Urinary bladder (tissue), 4 donors: Measurements from ENCODE around the gene METTL2A. TPM values are rescaled to one million over a fixed set of nuclear protein-coding genes. Genes with fewer than 3 reads are reported as not detected.
"Not testable (repeated sequence)": the region's sequence is repeated elsewhere in the genome, so short reads cannot be mapped to it uniquely, and the experiment has no call there.

Source experiments
- DNase-seq: peaks from one replicate; pipeline ENCODE4 v3.0.0-alpha.2; 2015; ENCODE audit errors: extremely low spot score
- H3K27ac ChIP-seq: one replicate; pipeline ENCODE4 v1.5.1; 2013; ENCODE audit warnings: low read depth, mild to moderate bottlenecking, moderate library complexity
- H3K36me3 ChIP-seq: one replicate; pipeline ENCODE4 v1.6.1; 2013; ENCODE audit warnings: mild to moderate bottlenecking, moderate library complexity; ENCODE audit not compliant: insufficient read depth
- H3K4me1 ChIP-seq: one replicate; pipeline ENCODE4 v1.6.1; 2013; ENCODE audit warnings: mild to moderate bottlenecking, moderate library complexity; ENCODE audit not compliant: insufficient read depth
- H3K4me3 ChIP-seq: one replicate; pipeline ENCODE4 v1.5.1; 2013; ENCODE audit warnings: low read depth, low read length
- WGBS: extraction: QIAGEN DNeasy Blood & Tissue Kit; methylation state at CpG from one replicate; pipeline ENCODE4 v1.1.7; 2013; 5-methylcytosine and 5-hydroxymethylcytosine counted together
- polyA plus RNA-seq: library from polyadenylated mRNA; stranded (reverse); fragments of 200-250 nt; gene quantifications from one replicate; pipeline ENCODE4 v1.2.3, GENCODE V29; 2013
- small RNA-seq: library from RNA; depleted of rRNA; stranded (forward); fragments of <200 nt; gene quantifications from one replicate; pipeline ENCODE3, GENCODE V24; 2014
- total RNA-seq: library from RNA; depleted of rRNA; stranded (reverse); fragments of >200 nt; gene quantifications from one replicate; pipeline ENCODE4 v1.2.3, GENCODE V29; 2014
- donor health status: healthy with polysubstance abuse.
- donor health status: healthy.

METTL2A gene
- total and polyA plus RNA-seq, 2 donors, result 10.3 to 24.3 TPM

- H3K4me1 ChIP-seq, H3K36me3 ChIP-seq, DNase-seq: not testable (repeated sequence)
- Histone ChIP-seq H3K27ac (peak overlapping the region; percentile 96), H3K4me3 (peak overlapping the region; percentile 71)
- under 1% methylated on average over 81 of the region's 84 CpGs for WGBS
These were observed 55.4 kb downstream of the METTL2A start for GRCh38 chr17:62478880-62479638.

GRCh38 chr17:62479639-62480258 is 56.1 kb downstream of the METTL2A start:
- not testable (repeated sequence) for H3K36me3 ChIP-seq
- WGBS, result 2% methylated on average over 17 of the region's 22 CpGs

GRCh38 chr17:62482553-62482952 is 58.9 kb downstream of the METTL2A start:
- 82% methylated on average over 3 of the region's 3 CpGs for WGBS
- not testable (repeated sequence) for H3K27ac ChIP-seq, H3K36me3 ChIP-seq, H3K4me3 ChIP-seq, DNase-seq, H3K4me1 ChIP-seq

More at GRCh38 chr17:62479639-62480258, 56.1 kb downstream of the METTL2A start:
- peak overlapping the region; percentile 71 for H3K4me3 ChIP-seq
- not testable (repeated sequence) for H3K4me1 ChIP-seq, DNase-seq
- peak overlapping the region; percentile 96 for H3K27ac ChIP-seq

GRCh38 chr17:62490990-62491389 is 67.3 kb downstream of the METTL2A start:
- not testable (repeated sequence) for H3K4me3 ChIP-seq, DNase-seq, H3K36me3 ChIP-seq, H3K4me1 ChIP-seq, H3K27ac ChIP-seq
- 92% methylated on average over 1 of the region's 1 CpG for WGBS

GRCh38 chr17:62493049-62493655 is 69.5 kb downstream of the METTL2A start:
- H3K36me3 ChIP-seq, H3K27ac ChIP-seq, H3K4me1 ChIP-seq, H3K4me3 ChIP-seq, DNase-seq: not testable (repeated sequence)
- WGBS, result 87% methylated on average over 5 of the region's 5 CpGs

GRCh38 chr17:62494073-62494472 is 70.4 kb downstream of the METTL2A start:
- not testable (repeated sequence) for H3K4me1 ChIP-seq, H3K36me3 ChIP-seq, H3K27ac ChIP-seq, H3K4me3 ChIP-seq, DNase-seq
- 95% methylated on average over 7 of the region's 7 CpGs for WGBS

GRCh38 chr17:62496344-62496743 is 72.6 kb downstream of the METTL2A start:
- not testable (repeated sequence) for DNase-seq, H3K4me3 ChIP-seq, H3K36me3 ChIP-seq, H3K27ac ChIP-seq, H3K4me1 ChIP-seq
- 98% methylated on average over 4 of the region's 4 CpGs for WGBS

- WGBS, result 91% methylated on average over 8 of the region's 8 CpGs
- H3K27ac ChIP-seq, H3K4me3 ChIP-seq, H3K36me3 ChIP-seq, DNase-seq, H3K4me1 ChIP-seq: not testable (repeated sequence)
These were observed 75.1 kb downstream of the METTL2A start for GRCh38 chr17:62498796-62499195.

Small RNAs within 50 kb of the gene (small RNA-seq; reads per million reads assigned to genes)
- not detected for gene RNU7-52P

Other genes starting within 250 kb of the METTL2A start
- gene EFCAB3, start 43.3 kb upstream of the METTL2A start, total RNA-seq, result not detected
- not detected for gene EFCAB3, start 43.3 kb upstream of the METTL2A start, polyA plus RNA-seq
- gene TLK2, start 54.9 kb downstream of the METTL2A start, total RNA-seq, result 87.3 TPM
- 20.1 TPM for gene TLK2, start 54.9 kb downstream of the METTL2A start, polyA plus RNA-seq
- 206 TPM for gene MRC2, start 203.8 kb downstream of the METTL2A start, total RNA-seq
- 45.1 TPM for gene MRC2, start 203.8 kb downstream of the METTL2A start, polyA plus RNA-seq